Bronchial epithelial cell (primary cell): ENCODE results near the gene GUCA1C. TPM values are rescaled to one million over a fixed set of nuclear protein-coding genes. Genes with fewer than 3 reads are reported as not detected.

Source experiments
- DNase-seq: peaks from one replicate; pipeline ENCODE4 v3.0.0-alpha.2; 2010; ENCODE audit warnings: low read depth
- FAIRE-seq: peaks from 2 replicates; lab custom pipeline; 2011; peaks lifted over from hg19 to GRCh38; lab: Jason Lieb, UNC
- H3K27me3 ChIP-seq: 2 replicates; pipeline ENCODE4 v1.5.1; 2011; ENCODE audit warnings: low read length; ENCODE audit not compliant: control insufficient read depth, insufficient read depth
- H3K36me3 ChIP-seq: 2 replicates; pipeline ENCODE4 v1.5.1; 2011; ENCODE audit warnings: low read length; ENCODE audit not compliant: control insufficient read depth, insufficient read depth
- H3K4me3 ChIP-seq: 2 replicates; pipeline ENCODE4 v1.5.1; 2011; ENCODE audit warnings: mild to moderate bottlenecking, low read depth, low read length, control low read depth
- total RNA-seq: library from RNA; depleted of rRNA; stranded (reverse); fragments of >200 nt; gene quantifications from 2 replicates; pipeline ENCODE4 v1.2.1, GENCODE V29; 2014
- TF ChIP-seq, protein P1 (sequence below): IDR thresholded peaks from 2 replicates; pipeline ENCODE4 v1.5.1; 2011; ENCODE audit warnings: mild to moderate bottlenecking, moderate library complexity, low read length, control low read depth, inconsistent platforms; ENCODE audit not compliant: insufficient read depth, severe bottlenecking

Gene GUCA1C
- total RNA-seq, 1 donor from 2014 or later: not detected

DNA sequence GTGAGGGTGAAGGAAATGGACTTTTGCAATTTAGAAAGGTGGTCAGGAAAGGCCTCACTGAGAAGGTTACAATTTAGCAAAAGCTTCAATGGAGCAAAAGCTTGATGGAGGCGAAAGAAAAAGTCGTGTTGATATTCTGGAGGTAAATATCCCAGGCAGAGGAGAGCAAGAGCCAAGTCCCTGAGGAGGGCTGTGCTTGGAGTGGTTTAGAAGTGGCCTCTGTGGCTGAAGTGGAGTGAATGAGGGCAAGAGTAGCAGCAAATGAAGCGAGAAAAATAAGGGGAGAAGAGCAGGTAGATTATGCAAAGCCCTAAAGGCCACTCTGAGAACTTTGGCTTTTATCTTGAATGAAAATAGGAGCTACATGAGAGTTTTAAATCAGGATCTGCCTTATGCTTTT, 54.1 kb downstream of the GUCA1C start:
- no peak for FAIRE-seq
- no peaks in the 10 kb centered on the region for H3K27me3 ChIP-seq
- H3K36me3 ChIP-seq: no peaks in the 10 kb centered on the region
- TF ChIP-seq, protein P1, sequence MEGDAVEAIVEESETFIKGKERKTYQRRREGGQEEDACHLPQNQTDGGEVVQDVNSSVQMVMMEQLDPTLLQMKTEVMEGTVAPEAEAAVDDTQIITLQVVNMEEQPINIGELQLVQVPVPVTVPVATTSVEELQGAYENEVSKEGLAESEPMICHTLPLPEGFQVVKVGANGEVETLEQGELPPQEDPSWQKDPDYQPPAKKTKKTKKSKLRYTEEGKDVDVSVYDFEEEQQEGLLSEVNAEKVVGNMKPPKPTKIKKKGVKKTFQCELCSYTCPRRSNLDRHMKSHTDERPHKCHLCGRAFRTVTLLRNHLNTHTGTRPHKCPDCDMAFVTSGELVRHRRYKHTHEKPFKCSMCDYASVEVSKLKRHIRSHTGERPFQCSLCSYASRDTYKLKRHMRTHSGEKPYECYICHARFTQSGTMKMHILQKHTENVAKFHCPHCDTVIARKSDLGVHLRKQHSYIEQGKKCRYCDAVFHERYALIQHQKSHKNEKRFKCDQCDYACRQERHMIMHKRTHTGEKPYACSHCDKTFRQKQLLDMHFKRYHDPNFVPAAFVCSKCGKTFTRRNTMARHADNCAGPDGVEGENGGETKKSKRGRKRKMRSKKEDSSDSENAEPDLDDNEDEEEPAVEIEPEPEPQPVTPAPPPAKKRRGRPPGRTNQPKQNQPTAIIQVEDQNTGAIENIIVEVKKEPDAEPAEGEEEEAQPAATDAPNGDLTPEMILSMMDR: no peak
- no peak for DNase-seq
- H3K4me3 ChIP-seq: no peak overlapping the region

DNA sequence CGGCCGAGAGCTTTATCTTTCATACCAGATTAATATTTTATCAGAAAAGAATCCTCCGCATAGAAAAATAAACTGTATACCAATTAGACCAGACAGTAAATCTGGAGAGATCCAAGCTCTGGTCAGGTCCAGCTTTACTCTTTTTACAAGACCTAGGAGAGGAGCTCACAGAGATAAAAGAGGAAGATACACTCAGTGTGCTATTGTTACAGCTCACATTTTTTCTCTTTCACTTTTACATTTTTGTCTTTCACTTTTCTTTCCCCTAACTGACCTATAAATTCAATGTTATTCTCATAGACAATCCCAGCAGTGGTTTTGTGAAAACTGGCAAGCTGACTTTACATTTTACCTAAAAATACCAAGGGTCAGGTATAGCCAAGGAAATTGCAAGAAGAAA, 55.8 kb downstream of the GUCA1C start:
- FAIRE-seq: no peak
- TF ChIP-seq, protein P1: no peak
- no peaks in the 10 kb centered on the region for H3K27me3 ChIP-seq

DNA sequence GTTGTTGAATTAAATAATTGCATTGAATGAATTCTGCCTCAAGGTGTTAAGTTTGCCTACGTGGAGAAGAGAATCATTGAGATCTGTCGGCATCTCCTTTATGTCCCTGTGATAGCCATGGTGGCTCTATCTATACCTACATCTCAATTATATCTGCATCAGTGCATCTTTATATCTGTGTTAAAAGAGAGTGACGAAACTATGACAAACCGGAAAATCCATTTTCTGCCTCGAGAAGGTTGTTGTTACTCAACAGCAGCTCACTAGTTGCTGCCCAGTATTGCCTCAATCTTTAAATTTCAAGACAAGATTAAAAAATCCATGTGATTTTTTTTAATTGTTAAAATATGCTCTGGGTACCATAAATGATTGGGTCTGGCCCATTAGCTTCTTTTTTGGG, 58.7 kb downstream of the GUCA1C start:
- Histone ChIP-seq H3K4me3 (no peak overlapping the region), H3K27me3 (no peaks in the 10 kb centered on the region), H3K36me3 (no peaks in the 10 kb centered on the region)
- FAIRE-seq (no peak), DNase-seq (no peak)
- TF ChIP-seq, protein P1: no peak

More for the DNA sequence above, 55.8 kb downstream of the GUCA1C start:
- Histone ChIP-seq H3K4me3 (no peak overlapping the region), H3K36me3 (no peaks in the 10 kb centered on the region)
- no peak for DNase-seq

DNA sequence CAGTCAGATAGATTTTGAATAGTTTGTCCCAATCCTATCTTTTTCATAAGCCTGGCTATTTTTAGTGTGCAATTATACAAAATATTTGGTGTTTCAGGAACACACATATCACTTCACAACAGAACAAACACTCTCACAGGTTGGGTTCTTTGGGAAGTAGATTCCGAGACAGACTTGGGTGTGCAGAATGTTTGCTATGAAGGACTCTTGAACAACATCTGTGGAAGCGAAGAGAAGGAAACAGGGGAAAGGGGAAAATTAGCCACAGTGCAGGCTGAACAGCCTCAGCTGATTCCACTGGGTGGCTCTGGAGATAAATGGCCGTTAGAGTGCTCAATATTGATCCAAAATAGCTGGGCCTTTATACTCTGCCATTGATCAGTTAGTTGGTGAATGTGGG, 61.8 kb downstream of the GUCA1C start:
- Histone ChIP-seq H3K27me3 (no peaks in the 10 kb centered on the region), H3K4me3 (no peak overlapping the region), H3K36me3 (no peaks in the 10 kb centered on the region)
- FAIRE-seq (no peak), DNase-seq (no peak)
- TF ChIP-seq, protein P1: no peak

DNA sequence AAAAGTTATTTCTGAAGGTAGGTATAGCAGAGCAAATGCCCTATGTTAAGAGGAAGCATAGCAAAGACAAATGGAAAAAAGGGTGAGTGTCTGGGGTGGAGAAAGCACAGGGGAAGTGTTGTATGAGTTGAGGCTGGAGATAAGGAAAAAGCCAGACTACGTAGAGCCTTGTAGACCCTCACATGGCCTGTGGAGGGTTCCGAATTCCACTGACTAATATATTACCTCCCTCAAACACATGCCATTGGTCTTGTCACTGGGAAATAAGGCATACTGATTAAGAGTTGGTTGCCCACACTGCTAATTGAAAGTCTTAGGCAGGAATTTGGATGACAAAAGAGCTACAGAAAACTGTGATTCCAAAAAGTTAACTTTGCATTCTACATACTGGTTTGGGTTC, 65.9 kb downstream of the GUCA1C start:
- Histone ChIP-seq H3K36me3 (no peaks in the 10 kb centered on the region), H3K27me3 (no peaks in the 10 kb centered on the region), H3K4me3 (no peak overlapping the region)
- DNase-seq (no peak), FAIRE-seq (no peak)
- TF ChIP-seq, protein P1: no peak

DNA sequence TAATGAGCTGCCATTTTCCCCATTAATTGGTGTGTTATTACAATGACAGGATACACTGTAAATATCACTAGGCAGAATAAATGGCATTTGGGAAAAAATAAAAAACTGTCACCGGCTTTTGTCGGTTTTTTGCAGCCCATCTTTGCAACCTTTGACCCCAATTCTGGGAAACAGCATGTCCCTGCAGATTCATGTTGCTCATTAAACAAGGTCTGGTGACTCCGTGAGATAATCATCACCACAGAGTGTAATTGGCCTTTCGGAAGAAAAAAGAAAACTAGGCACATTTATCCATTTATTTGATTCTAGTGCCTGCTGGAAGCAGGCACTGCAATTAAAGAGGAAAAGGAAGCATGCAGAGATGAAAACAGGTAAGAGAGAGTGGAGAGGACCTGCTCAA, 66.6 kb downstream of the GUCA1C start:
- no peak overlapping the region for H3K4me3 ChIP-seq
- FAIRE-seq: no peak
- H3K36me3 ChIP-seq: no peaks in the 10 kb centered on the region
- TF ChIP-seq, protein P1: no peak
- DNase-seq: no peak
- H3K27me3 ChIP-seq: no peaks in the 10 kb centered on the region
